Pancreas (tissue), 10 donors: ENCODE data around the gene VAC14. TPM values are rescaled to one million over a fixed set of nuclear protein-coding genes. Genes with fewer than 3 reads are reported as not detected.

Experiments used
- ATAC-seq, 4 donors: fragments of 200-7000 bp; cut with Tn5 transposase; one replicate each; pipeline versions ENCODE4 v1.8.0 to v1.9.1; 2020; ENCODE audit warnings: mild to moderate bottlenecking in 4 of 4, moderate library complexity in 4 of 4
- DNase-seq, 6 donors: peaks; one replicate each; pipeline ENCODE4 v3.0.0-alpha.2; 2020
- FAIRE-seq: peaks from 2 replicates; lab custom pipeline; 2012; peaks lifted over from hg19 to GRCh38; lab: Jason Lieb, UNC
- H3K27ac ChIP-seq, 4 donors: fragments of 200-600 bp; sonication (generic); 1 replicate in 3 of 4; 2 replicates in 1 of 4; pipeline versions ENCODE4 v1.5.0 to v1.8.0; 2020
- H3K27me3 ChIP-seq, 4 donors: fragments of 200-600 bp; one replicate each; pipeline ENCODE4 v1.8.0; 2021
- H3K36me3 ChIP-seq, 3 donors: fragments of 200-600 bp; sonication (generic) in 1 of 3; one replicate each; pipeline versions ENCODE4 v1.5.0 to v1.8.0; 2020 to 2021
- H3K4me1 ChIP-seq, 3 donors: fragments of 200-600 bp; one replicate each; pipeline ENCODE4 v1.8.0; 2021
- H3K4me3 ChIP-seq, 4 donors: fragments of 200-600 bp; sonication (generic) in 2 of 4; one replicate each; pipeline versions ENCODE4 v1.5.0 to v1.8.0; 2020 to 2021
- H3K9me3 ChIP-seq, 4 donors: fragments of 200-600 bp; one replicate each; pipeline ENCODE4 v1.8.0; 2021
- WGBS, 2 donors: extraction: QIAGEN DNeasy Blood & Tissue Kit; methylation state at CpG; one replicate each; pipeline ENCODE4 v1.1.7; 2013; 5-methylcytosine and 5-hydroxymethylcytosine counted together
- intact Hi-C, 3 donors: fragments of 100-400 bp; cut with DNase I; formaldehyde crosslinking; loops; one replicate each; pipeline versions ENCODE4 v1.11.1 to v1.14.2; 2022
- polyA plus RNA-seq, 2 donors: library from polyadenylated mRNA; stranded (reverse); fragments of 200-250 nt; gene quantifications; one replicate each; pipeline ENCODE4 v1.2.3, GENCODE V29; 2013
- total RNA-seq, 6 donors: library from RNA; stranded (reverse); fragmentation: NEBNext Ultra II Directional in 4 of 6; extraction: Animal tissue kit (Norgen Biotek cat#: 25700) in 4 of 6; gene quantifications; one replicate each; pipeline versions ENCODE4 v1.2.1 to v1.2.4, GENCODE V29; 2021 to 2023
- TF ChIP-seq, protein P1 (sequence below), 4 donors: fragments of 200-600 bp; sonication (generic) in 3 of 4; IDR thresholded peaks; one replicate each; pipeline versions ENCODE4 v1.5.0 to v1.8.0; 2021; ENCODE audit warnings: antibody characterized with exemption in 4 of 4
- donor health status: healthy with polysubstance abuse.
- donor health status: DM: no; HTN: no; CAD: no; lungs with moderate emphysema.
- donor health status: DM: no; HTN: no; CAD: no.
- donor health status: control.
- donor health status: control.
- donor health status: Bipolar disorder and iron deficiency.
- donor health status: DM: yes; HTN: yes; CAD: no.
- donor health status: DM: no; HTN: no; CAD: no.
- donor health status: DM: no; HTN: no; CAD: no.
- donor health status: DM: yes; HTN: yes; CAD: no.

The VAC14 gene
- total and polyA plus RNA-seq, 8 donors: 9.6 to 36.3 (median 14.9) TPM

DNA sequence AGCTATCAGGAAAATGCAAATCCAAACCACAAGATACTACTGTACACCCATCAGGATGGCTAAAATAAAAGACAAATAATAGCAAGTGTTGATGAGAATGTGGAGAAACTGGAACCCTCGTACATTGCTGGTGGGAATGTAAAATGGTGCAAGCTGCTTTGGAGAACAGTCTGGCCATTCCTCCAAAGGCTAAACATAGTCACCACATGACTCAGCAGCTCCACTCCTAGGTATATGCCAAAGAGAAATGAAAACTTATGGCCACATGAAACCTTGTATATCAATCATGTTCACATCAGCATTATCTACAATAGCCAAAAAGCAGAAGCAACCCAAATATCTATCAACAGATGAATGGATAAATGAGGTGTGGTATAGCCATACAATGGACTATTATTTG is 28.5 kb downstream of the VAC14 start:
- ATAC-seq (no peak), FAIRE-seq (no peak), DNase-seq (no peak)
- Histone ChIP-seq H3K4me3 (no peak overlapping the region), H3K27me3 (no peaks in the 10 kb centered on the region), H3K27ac (no peak overlapping the region), H3K9me3 (no peaks in the 10 kb centered on the region), H3K36me3 (peaks cover 0 to 5% (median under 1%) of the 10 kb centered on the region in 3 donors), H3K4me1 (no peaks in the 10 kb centered on the region)
- TF ChIP-seq, protein P1, sequence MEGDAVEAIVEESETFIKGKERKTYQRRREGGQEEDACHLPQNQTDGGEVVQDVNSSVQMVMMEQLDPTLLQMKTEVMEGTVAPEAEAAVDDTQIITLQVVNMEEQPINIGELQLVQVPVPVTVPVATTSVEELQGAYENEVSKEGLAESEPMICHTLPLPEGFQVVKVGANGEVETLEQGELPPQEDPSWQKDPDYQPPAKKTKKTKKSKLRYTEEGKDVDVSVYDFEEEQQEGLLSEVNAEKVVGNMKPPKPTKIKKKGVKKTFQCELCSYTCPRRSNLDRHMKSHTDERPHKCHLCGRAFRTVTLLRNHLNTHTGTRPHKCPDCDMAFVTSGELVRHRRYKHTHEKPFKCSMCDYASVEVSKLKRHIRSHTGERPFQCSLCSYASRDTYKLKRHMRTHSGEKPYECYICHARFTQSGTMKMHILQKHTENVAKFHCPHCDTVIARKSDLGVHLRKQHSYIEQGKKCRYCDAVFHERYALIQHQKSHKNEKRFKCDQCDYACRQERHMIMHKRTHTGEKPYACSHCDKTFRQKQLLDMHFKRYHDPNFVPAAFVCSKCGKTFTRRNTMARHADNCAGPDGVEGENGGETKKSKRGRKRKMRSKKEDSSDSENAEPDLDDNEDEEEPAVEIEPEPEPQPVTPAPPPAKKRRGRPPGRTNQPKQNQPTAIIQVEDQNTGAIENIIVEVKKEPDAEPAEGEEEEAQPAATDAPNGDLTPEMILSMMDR (IDR thresholded peaks at IDR 0.05): no peak
- 92 to 93% methylated on average over 1 of the region's 1 CpG for WGBS, 2 donors
- intact Hi-C loops: no loop called here

DNA sequence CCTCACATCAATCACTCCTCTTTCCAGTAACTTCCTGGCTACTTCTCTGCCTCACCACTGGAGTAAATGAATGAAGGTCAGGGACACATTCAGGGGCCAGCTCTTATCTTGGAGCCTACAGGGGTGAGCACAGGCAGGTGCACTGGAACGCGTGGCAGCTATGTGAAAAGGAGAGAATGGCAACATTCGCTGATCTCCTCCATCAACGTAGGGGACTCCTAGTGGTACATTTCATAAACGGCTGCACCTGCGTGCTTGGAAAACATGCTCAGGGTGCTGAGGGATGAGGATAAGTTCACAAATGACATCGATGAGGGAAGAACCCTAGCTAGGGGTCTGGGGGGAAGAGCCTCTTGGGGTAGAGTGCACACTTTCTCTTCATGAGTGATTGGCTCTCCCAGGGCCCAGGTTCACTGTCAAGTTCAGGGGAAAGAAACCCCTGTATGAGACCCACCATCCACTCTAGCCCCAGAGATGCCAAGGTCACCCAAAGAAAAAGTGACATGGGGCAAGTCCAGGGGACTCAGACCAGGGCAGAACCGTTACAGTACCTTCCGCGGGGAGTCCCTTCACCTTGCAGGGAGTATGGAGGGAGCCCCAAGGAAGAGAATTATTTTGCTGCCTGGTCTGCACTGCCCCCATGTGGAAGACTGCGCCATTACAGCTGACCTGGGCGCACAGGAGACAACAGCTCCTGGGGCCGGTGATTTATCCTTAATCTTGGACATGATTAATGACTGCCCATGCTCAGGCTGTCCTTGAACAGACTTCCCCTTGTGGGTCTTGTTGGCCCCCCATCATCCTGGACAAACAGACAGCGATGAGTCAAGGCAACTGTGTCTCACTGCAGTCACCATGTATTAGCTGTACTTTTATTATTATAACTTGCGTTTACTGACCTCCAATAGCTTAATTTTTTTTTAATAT is 30.1 kb downstream of the VAC14 start:
- H3K9me3 ChIP-seq: no peaks in the 10 kb centered on the region
- H3K27ac ChIP-seq: no peak overlapping the region
- H3K4me1 ChIP-seq: no peaks in the 10 kb centered on the region
- FAIRE-seq: no peak
- peaks cover 0 to 5% (median 0%) of the 10 kb centered on the region in 3 donors for H3K36me3 ChIP-seq
- 38 to 48% methylated on average over 15 of the region's 15 CpGs for WGBS, 2 donors
- H3K4me3 ChIP-seq: no peak overlapping the region
- intact Hi-C loops: no loop called here
- peak; percentile 64 to 92 (median 89) for ATAC-seq
- TF ChIP-seq, protein P1 (IDR thresholded peaks at IDR 0.05): peak; percentile 77 to 90 (median 84)
- peak in 5 of 6 donors; percentile 21 to 85 (median 69) for DNase-seq
- no peaks in the 10 kb centered on the region for H3K27me3 ChIP-seq

DNA sequence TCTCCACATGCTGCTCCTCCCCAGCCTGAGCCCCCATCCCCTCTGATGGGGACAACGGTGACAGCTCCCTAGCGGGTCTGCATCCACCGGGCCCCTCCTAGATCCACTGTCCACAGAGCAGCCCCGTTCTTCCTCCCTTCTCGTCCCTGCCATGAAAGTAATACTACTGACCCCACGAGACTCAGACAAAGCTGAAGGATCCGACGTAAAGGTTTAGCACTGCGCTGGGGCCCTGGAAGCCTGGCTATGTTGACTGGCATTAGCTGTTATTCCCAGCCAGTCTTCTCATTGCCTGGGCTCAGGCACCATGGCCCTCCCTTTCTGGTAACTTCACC is 30.7 kb downstream of the VAC14 start:
- H3K4me1 ChIP-seq: no peaks in the 10 kb centered on the region
- WGBS, 2 donors: 88 to 90% methylated on average over 9 of the region's 9 CpGs
- H3K27me3 ChIP-seq: no peaks in the 10 kb centered on the region
- DNase-seq (peak in 1 of 6 donors; percentile 31), ATAC-seq (no peak), FAIRE-seq (no peak)
- no peak overlapping the region for H3K4me3 ChIP-seq
- TF ChIP-seq, protein P1 (IDR thresholded peaks at IDR 0.05): no peak
- intact Hi-C loops: no loop called here
- H3K36me3 ChIP-seq: peaks cover 0 to 5% (median 0%) of the 10 kb centered on the region in 3 donors
- H3K9me3 ChIP-seq: no peaks in the 10 kb centered on the region
- H3K27ac ChIP-seq: no peak overlapping the region

DNA sequence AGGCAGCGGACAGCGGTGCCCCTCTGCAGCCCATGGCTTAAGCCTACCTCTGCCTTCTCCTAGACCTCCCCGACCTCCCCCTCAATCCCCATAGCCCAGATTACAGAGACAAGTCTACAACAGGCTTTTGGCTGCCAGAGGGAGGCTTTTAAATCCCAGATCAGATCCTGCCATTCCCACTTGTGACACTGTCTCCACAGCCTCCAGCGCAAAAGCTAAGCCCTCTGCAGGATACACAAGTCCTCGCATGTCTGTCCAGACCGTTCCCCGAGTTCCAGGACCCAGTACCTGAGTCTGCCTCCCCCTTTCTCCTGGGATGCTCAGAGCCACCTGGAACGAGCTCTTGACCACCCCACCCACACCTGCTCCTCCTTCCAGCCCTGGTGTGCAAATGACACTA is 31.2 kb downstream of the VAC14 start:
- WGBS, 2 donors: 94 to 96% methylated on average over 8 of the region's 8 CpGs
- Histone ChIP-seq H3K4me3 (no peak overlapping the region), H3K36me3 (peaks cover 0 to 5% (median 0%) of the 10 kb centered on the region in 3 donors), H3K27ac (no peak overlapping the region), H3K27me3 (no peaks in the 10 kb centered on the region), H3K4me1 (no peaks in the 10 kb centered on the region), H3K9me3 (no peaks in the 10 kb centered on the region)
- intact Hi-C loops: no loop called here
- TF ChIP-seq, protein P1 (IDR thresholded peaks at IDR 0.05): no peak
- FAIRE-seq: no peak
- DNase-seq: peak in 1 of 6 donors; percentile 14
- ATAC-seq: no peak

DNA sequence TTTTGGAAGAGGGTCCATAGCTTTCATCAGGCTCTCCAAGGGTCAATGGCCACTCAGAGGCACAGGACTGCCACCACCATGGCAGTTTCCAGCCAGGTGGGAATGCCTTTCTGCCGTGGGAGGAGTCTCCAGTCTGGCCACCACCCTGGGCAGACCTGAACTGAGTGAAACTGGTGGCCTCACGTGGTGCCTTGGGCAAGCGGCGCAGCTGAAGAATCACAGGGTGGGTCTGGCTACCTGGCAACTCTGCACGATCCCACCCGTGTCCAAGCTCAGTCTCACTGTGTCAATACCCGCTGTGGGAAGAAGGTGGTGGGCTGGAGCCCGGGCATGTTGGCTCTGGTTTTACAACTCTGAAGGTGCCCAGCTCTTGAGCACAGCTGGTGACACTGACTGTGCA is 31.8 kb downstream of the VAC14 start:
- ATAC-seq (no peak), FAIRE-seq (no peak), DNase-seq (peak in 1 of 6 donors; percentile 37)
- TF ChIP-seq, protein P1 (IDR thresholded peaks at IDR 0.05): no peak
- Histone ChIP-seq H3K4me3 (no peak overlapping the region), H3K9me3 (no peaks in the 10 kb centered on the region), H3K36me3 (peaks cover 0 to 5% (median 0%) of the 10 kb centered on the region in 3 donors), H3K27me3 (no peaks in the 10 kb centered on the region), H3K4me1 (no peaks in the 10 kb centered on the region), H3K27ac (no peak overlapping the region)
- 96 to 97% methylated on average over 8 of the region's 8 CpGs for WGBS, 2 donors
- intact Hi-C loops: no loop called here
